GM19023 (cell line): ENCODE data around the gene RAD52.

ENCODE experiments used
- ATAC-seq: cut with Tn5 transposase; IDR thresholded peaks from one replicate; pipeline ENCODE4 v1.9.1; 2021; ENCODE audit warnings: mild to moderate bottlenecking, moderate library complexity; ENCODE audit not compliant: unreplicated experiment

RAD52 gene

GRCh38 chr12:879641-880040 lies 69.9 kb downstream of the RAD52 start:
- ATAC-seq = no peak

DNA sequence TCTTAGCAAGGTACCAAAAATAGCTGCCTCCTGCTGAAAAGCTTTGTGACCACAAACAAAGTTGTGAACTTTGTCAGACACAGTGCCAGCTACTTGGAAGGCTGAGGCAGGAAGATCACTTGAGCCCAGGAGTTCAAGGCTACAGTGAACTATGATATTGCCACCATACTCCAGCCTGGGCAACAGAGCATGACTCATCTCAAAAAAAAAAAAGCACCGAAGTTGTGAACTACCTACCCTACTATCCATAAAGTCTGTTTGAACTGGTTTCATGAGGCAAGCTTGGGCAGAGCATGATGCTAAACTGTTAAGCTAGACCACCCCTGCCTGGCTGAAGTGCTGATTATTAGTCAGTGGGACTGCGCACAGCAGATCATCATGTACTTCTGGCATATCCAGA lies 75.5 kb downstream of the RAD52 start:
- no peak for ATAC-seq

DNA sequence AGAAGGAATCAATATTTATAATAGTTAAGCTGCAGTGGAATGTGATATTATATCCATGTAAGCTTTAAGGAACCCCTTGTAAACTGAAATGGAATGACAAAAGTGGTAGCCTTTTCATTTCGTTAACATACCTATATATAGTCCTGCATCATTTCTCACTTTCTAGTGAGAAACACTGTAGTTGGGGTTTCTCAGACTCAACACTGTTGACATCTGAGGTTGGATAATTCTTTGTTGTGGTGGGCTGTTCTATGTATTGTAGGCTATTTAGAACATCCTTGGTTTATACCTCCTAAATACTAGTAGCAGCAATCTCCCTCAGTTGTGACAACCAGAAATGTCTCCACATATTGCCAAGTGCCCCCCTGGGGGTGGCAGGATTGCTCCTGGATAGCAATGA lies 79.1 kb downstream of the RAD52 start:
- no peak for ATAC-seq

GRCh38 chr12:868722-869121 lies 80.8 kb downstream of the RAD52 start:
- no peak for ATAC-seq

GRCh38 chr12:867905-868304 lies 81.6 kb downstream of the RAD52 start:
- ATAC-seq = no peak

DNA sequence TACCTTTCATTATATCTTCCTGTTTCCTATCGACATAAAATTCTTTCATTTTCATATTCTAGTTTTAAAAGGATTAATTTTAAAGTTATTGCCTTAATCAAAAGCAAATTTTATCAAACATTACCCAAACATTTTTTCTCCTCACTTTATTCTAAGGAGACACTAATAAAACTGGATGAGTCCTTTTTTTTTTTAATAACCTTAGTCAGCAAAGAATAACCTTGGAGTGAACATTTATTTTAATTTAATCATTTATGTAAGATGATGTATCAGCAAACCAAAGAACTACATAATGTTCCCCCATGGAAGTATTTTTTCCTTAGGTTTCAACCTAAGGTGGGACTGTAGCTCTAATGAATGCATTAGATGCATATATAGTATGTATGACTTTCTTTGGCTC lies 83.9 kb downstream of the RAD52 start:
- no peak for ATAC-seq

DNA sequence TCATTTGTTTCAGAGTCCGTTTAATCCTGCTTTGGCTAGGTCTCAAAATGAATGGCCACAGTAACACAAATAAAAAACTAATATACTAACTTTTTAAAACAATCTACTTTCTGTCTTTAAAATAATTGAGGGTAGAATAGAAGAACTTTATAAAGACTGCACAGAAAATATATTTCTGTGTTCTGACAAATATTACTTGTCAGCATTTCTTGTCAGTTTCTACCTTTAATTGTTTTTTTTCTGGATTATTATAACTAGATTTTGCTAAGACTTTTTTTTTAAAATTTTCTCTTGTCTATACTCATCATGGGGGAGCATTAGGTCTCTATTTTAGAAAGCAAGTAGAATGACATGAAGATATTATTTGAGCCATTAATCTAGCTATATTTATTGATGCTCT lies 86.2 kb downstream of the RAD52 start:
- no peak for ATAC-seq

DNA sequence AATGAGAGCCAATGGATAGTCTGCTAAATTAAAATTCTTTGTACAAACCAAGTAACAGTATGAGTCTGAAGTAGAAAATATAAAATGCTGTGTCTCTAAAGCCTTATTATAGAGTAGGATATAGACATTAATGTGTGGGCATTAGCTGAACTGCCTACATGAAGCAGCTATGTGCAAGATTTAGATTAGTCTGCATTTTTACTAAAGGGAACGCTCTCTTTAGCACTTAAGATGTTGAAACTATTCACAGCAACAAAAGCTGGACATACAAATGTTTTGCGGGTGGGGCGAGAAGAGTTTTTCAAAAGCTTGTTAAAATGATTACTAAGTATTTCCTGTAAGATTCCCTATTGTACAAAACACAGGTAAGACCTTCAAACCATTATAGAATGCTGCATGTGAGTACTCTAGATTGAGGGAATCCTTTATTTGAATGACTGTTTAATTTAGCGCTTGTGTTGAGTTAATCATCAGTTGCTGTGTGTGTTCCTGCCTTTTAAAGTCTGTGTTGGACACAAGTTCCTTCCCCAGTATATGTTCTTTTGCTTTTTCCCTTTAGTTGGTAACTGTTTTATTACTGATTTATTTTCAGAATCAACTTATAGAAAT lies 87.1 kb downstream of the RAD52 start:
- no peak for ATAC-seq
